GM18907 (cell line): ENCODE measurements around the gene CCDC9B.

Experiments used
- ATAC-seq: cut with Tn5 transposase; IDR thresholded peaks from one replicate; pipeline ENCODE4 v1.9.1; 2021; ENCODE audit warnings: mild to moderate bottlenecking, moderate library complexity; ENCODE audit not compliant: unreplicated experiment

CCDC9B gene

GRCh38 chr15:40331026-40331425 lies 9.7 kb downstream of the CCDC9B start:
- no peak for ATAC-seq

GRCh38 chr15:40330368-40330836 lies 10.3 kb downstream of the CCDC9B start:
- ATAC-seq: no peak

- no peak for ATAC-seq
Measured at GRCh38 chr15:40329804-40330203, 10.9 kb downstream of the CCDC9B start.

GRCh38 chr15:40328751-40329150 lies 12.0 kb downstream of the CCDC9B start:
- no peak for ATAC-seq

- ATAC-seq: no peak
Measured at GRCh38 chr15:40328176-40328575, 12.6 kb downstream of the CCDC9B start.

GRCh38 chr15:40327457-40327856 lies 13.3 kb downstream of the CCDC9B start:
- ATAC-seq: no peak

- ATAC-seq: no peak
Measured at GRCh38 chr15:40325700-40326099, 15.0 kb downstream of the CCDC9B start.

- ATAC-seq: no peak
Measured at GRCh38 chr15:40325188-40325587, 15.6 kb downstream of the CCDC9B start.

- peak; percentile 7 for ATAC-seq
Measured at GRCh38 chr15:40323953-40324937, 16.5 kb downstream of the CCDC9B start.

- peak; percentile 89 for ATAC-seq
Measured at GRCh38 chr15:40323239-40323952, 17.3 kb downstream of the CCDC9B start, which contains the start of gene INAFM2. TSS of gene INAFM2 (plus strand) at chr15:40323692. CDS start at chr15:40324056, 364 bp downstream.

GRCh38 chr15:40322531-40323238 lies 18.1 kb downstream of the CCDC9B start:
- no peak for ATAC-seq

- no peak for ATAC-seq
Measured at GRCh38 chr15:40320931-40321371, 19.8 kb downstream of the CCDC9B start.

GRCh38 chr15:40320409-40320808 lies 20.3 kb downstream of the CCDC9B start:
- no peak for ATAC-seq

- ATAC-seq: no peak
Measured at GRCh38 chr15:40317580-40317979, 23.2 kb downstream of the CCDC9B start.

- no peak for ATAC-seq
Measured at GRCh38 chr15:40316931-40317330, 23.8 kb downstream of the CCDC9B start.

GRCh38 chr15:40314723-40315276 lies 25.9 kb downstream of the CCDC9B start:
- ATAC-seq: no peak

GRCh38 chr15:40313531-40314398 lies 27.0 kb downstream of the CCDC9B start:
- no peak for ATAC-seq

- no peak for ATAC-seq
Measured at GRCh38 chr15:40312370-40313158, 28.2 kb downstream of the CCDC9B start.

GRCh38 chr15:40310993-40311392 lies 29.7 kb downstream of the CCDC9B start:
- ATAC-seq: no peak
